ENCODE measurements around the gene PIM2.

Gene PIM2

DNA sequence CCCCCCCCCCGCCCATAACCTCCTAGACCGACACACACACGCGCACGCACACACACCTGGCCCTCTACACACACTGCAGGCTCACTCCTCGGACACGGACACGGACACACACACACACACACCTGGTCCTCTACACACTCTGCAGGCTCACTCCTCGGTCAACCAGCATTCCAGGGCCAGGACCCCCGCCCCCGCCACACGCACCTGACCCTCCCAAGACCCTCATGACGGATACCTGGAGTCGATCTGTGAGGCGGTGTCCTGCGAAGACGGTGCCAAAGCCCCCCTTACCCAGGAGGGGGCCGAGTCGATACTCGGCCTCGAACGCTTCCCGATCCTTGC lies 552 bp downstream of the PIM2 start:
- no peak overlapping the region for H2BK5ac ChIP-seq (ENCODE audit: low read depth, low read length, poor library complexity, severe bottlenecking)
- H2BK12ac ChIP-seq (ENCODE audit: low read length in 2 of 2) = peak overlapping the region in 1 of 2 experiments; percentile 72
- peak overlapping the region; percentile 63 to 72 for H3K4me3 ChIP-seq (ENCODE audit: insufficient read depth in 1 of 2, low read depth in 1 of 2, low read length in 2 of 2)
- H3K23ac ChIP-seq (ENCODE audit: low read length in 2 of 2) = peak overlapping the region in 1 of 2 experiments; percentile 89
- H4K8ac ChIP-seq (ENCODE audit: low read length) = no peak overlapping the region
- peak overlapping the region in 1 of 2 experiments; percentile 51 for H3K4ac ChIP-seq (ENCODE audit: low read depth in 1 of 2, low read length in 2 of 2)
- peaks cover 17% of the 10 kb centered on the region for H3K79me1 ChIP-seq (replicated peaks; ENCODE audit: low read length, poor library complexity, severe bottlenecking)
- H2AFZ ChIP-seq (ENCODE audit: low read depth, low read length) = no peak overlapping the region
- H3K9me3 ChIP-seq (ENCODE audit: control insufficient read depth, low read length) = no peaks in the 10 kb centered on the region
- no peak overlapping the region for H3K27ac ChIP-seq (ENCODE audit: low read length, poor library complexity, severe bottlenecking)
- H3K14ac ChIP-seq (ENCODE audit: low read length in 2 of 2) = peak overlapping the region in 1 of 2 experiments; percentile 91
- H3K36me3 ChIP-seq (ENCODE audit: control insufficient read depth in 1 of 2, insufficient read depth in 2 of 2, low read depth in 1 of 2, low read length in 2 of 2) = peaks cover 23 to 36% of the 10 kb centered on the region in 2 experiments
- peaks cover 0 to 7% of the 10 kb centered on the region in 2 experiments for H3K27me3 ChIP-seq (ENCODE audit: control insufficient read depth in 1 of 2, insufficient read depth in 1 of 2, low read length in 2 of 2)
- 3% methylated on average over 9 of the region's 23 CpGs for WGBS
- peaks cover 13% of the 10 kb centered on the region for H3K4me1 ChIP-seq (ENCODE audit: control insufficient read depth, insufficient read depth, low read depth, low read length)
- no peak overlapping the region for H2BK15ac ChIP-seq (ENCODE audit: low read depth, poor library complexity, severe bottlenecking)
- H3K18ac ChIP-seq (ENCODE audit: low read depth in 1 of 2, low read length in 2 of 2) = peak overlapping the region; percentile 33 to 76
- DNase-seq = no peak
- peak overlapping the region; percentile 27 for H4K91ac ChIP-seq (ENCODE audit: low read length)
- peak overlapping the region; percentile 84 for H3K4me2 ChIP-seq (ENCODE audit: low read length, poor library complexity, severe bottlenecking)
- no peak overlapping the region for H2AK5ac ChIP-seq (ENCODE audit: low read length, severe bottlenecking)
- no peak overlapping the region for H2BK120ac ChIP-seq (ENCODE audit: low read depth, low read length)
- H3K9ac ChIP-seq (ENCODE audit: low read length) = peak overlapping the region; percentile 71

- H4K8ac ChIP-seq (ENCODE audit: low read length) = no peak overlapping the region
- H3K4me3 ChIP-seq (ENCODE audit: insufficient read depth in 1 of 2, low read depth in 1 of 2, low read length in 2 of 2) = peak overlapping the region; percentile 46 to 49
- no peak overlapping the region for H4K91ac ChIP-seq (ENCODE audit: low read length)
- H3K4me2 ChIP-seq (ENCODE audit: low read length, poor library complexity, severe bottlenecking) = peak overlapping the region; percentile 78
- peak overlapping the region in 1 of 2 experiments; percentile 12 for H3K18ac ChIP-seq (ENCODE audit: low read depth in 1 of 2, low read length in 2 of 2)
- H3K27ac ChIP-seq (ENCODE audit: low read length, poor library complexity, severe bottlenecking) = peak overlapping the region; percentile 26
- H3K9me3 ChIP-seq (ENCODE audit: control insufficient read depth, low read length) = no peaks in the 10 kb centered on the region
- H2BK5ac ChIP-seq (ENCODE audit: low read depth, low read length, poor library complexity, severe bottlenecking) = no peak overlapping the region
- H2AFZ ChIP-seq (ENCODE audit: low read depth, low read length) = no peak overlapping the region
- peaks cover 13% of the 10 kb centered on the region for H3K4me1 ChIP-seq (ENCODE audit: control insufficient read depth, insufficient read depth, low read depth, low read length)
- H2BK15ac ChIP-seq (ENCODE audit: low read depth, poor library complexity, severe bottlenecking) = no peak overlapping the region
- peak overlapping the region in 1 of 2 experiments; percentile 6 for H3K4ac ChIP-seq (ENCODE audit: low read depth in 1 of 2, low read length in 2 of 2)
- no peak overlapping the region for H2BK120ac ChIP-seq (ENCODE audit: low read depth, low read length)
- peaks cover 17 to 27% of the 10 kb centered on the region in 2 experiments for H3K36me3 ChIP-seq (ENCODE audit: control insufficient read depth in 1 of 2, insufficient read depth in 2 of 2, low read depth in 1 of 2, low read length in 2 of 2)
- H3K27me3 ChIP-seq (ENCODE audit: control insufficient read depth in 1 of 2, insufficient read depth in 1 of 2, low read length in 2 of 2) = peaks cover 0 to 3% of the 10 kb centered on the region in 2 experiments
- H3K23ac ChIP-seq (ENCODE audit: low read length in 2 of 2) = no peak overlapping the region
- peak; percentile 92 for DNase-seq
- peaks cover 17% of the 10 kb centered on the region for H3K79me1 ChIP-seq (replicated peaks; ENCODE audit: low read length, poor library complexity, severe bottlenecking)
- no peak overlapping the region for H3K9ac ChIP-seq (ENCODE audit: low read length)
- H3K14ac ChIP-seq (ENCODE audit: low read length in 2 of 2) = no peak overlapping the region
- WGBS = 9% methylated on average over 23 of the region's 27 CpGs
- no peak overlapping the region for H2AK5ac ChIP-seq (ENCODE audit: low read length, severe bottlenecking)
- no peak overlapping the region for H2BK12ac ChIP-seq (ENCODE audit: low read length in 2 of 2)
These were observed 1.5 kb downstream of the PIM2 start for GRCh38 chrX:48917139-48918001.

DNA sequence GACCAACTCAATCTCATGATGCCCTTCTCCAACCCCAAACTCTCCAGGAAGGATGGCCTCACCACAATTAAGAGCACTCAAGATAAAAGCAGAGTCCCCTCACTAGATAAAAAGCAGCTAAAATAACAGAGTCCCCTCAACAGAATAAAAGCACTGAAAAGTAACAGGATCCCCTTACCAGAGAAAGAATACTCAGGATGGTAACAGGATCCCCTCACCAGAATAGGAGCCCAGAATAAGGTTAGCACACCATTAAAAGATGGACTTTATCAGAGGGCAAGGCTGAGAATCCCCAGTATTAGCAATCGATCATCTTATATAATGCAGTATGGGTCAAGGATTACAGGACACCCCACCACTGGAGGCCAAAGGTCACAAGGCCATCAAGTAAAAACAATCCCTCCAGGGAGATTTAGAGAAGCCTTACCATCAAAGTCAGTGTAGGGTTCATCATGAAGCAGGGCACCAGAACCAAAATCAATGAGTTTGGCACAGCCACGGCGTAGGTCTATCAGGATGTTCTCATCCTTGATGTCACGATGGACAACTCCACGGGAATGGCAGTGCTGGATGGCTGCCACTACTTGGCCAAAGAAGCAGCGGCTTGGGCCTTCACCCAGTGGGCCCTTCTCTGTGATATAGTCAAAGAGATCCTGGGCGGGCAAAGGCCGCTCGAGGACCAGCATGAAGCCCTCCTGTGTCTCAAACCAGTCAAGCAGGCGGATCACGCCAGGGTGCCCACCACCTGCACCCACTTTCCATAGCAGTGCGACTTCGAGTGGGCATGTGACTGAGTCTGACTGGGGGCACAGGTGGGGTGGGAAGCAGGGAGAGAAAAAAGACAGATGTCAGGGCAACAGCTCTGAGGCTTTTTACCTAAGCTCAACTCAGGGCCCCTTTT lies 4.0 kb downstream of the PIM2 start:
- H3K36me3 ChIP-seq (ENCODE audit: control insufficient read depth in 1 of 2, insufficient read depth in 2 of 2, low read depth in 1 of 2, low read length in 2 of 2) = peaks cover 8 to 20% of the 10 kb centered on the region in 2 experiments

More for the DNA sequence above, 4.0 kb downstream of the PIM2 start:
- Histone ChIP-seq H3K23ac (ENCODE audit: low read length in 2 of 2) (no peak overlapping the region), H3K9ac (ENCODE audit: low read length) (no peak overlapping the region), H3K27me3 (ENCODE audit: control insufficient read depth in 1 of 2, insufficient read depth in 1 of 2, low read length in 2 of 2) (peaks cover 0 to 3% of the 10 kb centered on the region in 2 experiments), H3K4me2 (ENCODE audit: low read length, poor library complexity, severe bottlenecking) (no peak overlapping the region), H3K79me1 (replicated peaks; ENCODE audit: low read length, poor library complexity, severe bottlenecking) (peaks cover 16% of the 10 kb centered on the region), H2BK12ac (ENCODE audit: low read length in 2 of 2) (no peak overlapping the region), H3K18ac (ENCODE audit: low read depth in 1 of 2, low read length in 2 of 2) (no peak overlapping the region), H2BK5ac (ENCODE audit: low read depth, low read length, poor library complexity, severe bottlenecking) (no peak overlapping the region), H2AFZ (ENCODE audit: low read depth, low read length) (no peak overlapping the region), H3K9me3 (ENCODE audit: control insufficient read depth, low read length) (peaks cover 3% of the 10 kb centered on the region), H2AK5ac (ENCODE audit: low read length, severe bottlenecking) (no peak overlapping the region), H4K91ac (ENCODE audit: low read length) (no peak overlapping the region), H3K4ac (ENCODE audit: low read depth in 1 of 2, low read length in 2 of 2) (no peak overlapping the region), H2BK15ac (ENCODE audit: low read depth, poor library complexity, severe bottlenecking) (no peak overlapping the region), H3K4me3 (ENCODE audit: insufficient read depth in 1 of 2, low read depth in 1 of 2, low read length in 2 of 2) (no peak overlapping the region), H4K8ac (ENCODE audit: low read length) (no peak overlapping the region), H3K14ac (ENCODE audit: low read length in 2 of 2) (no peak overlapping the region), H2BK120ac (ENCODE audit: low read depth, low read length) (no peak overlapping the region), H3K4me1 (ENCODE audit: control insufficient read depth, insufficient read depth, low read depth, low read length) (peaks cover 14% of the 10 kb centered on the region), H3K27ac (ENCODE audit: low read length, poor library complexity, severe bottlenecking) (no peak overlapping the region)
- WGBS = 98% methylated on average over 11 of the region's 13 CpGs
- no peak for DNase-seq
